T-helper 2 cell treated with Interferon-gamma antibody and Interleukin-4, amounts not matched to agents 5 μg/mL and 100 μg/mL, for 36 hours (primary cell): ENCODE data around the gene SEMA3B.
"Not testable (repeated sequence)": the region's sequence is repeated elsewhere in the genome, so short reads cannot be mapped to it uniquely, and the experiment has no call there.

Source experiments
- DNase-seq: peaks from one replicate; pipeline ENCODE4 v3.0.0; 2021; ENCODE audit warnings: low spot score
- H3K27ac Mint-ChIP-seq: one replicate; pipeline ENCODE4 v1.8.0; 2021; ENCODE audit warnings: mild to moderate bottlenecking, mixed read lengths
- H3K27me3 Mint-ChIP-seq: one replicate; pipeline ENCODE4 v1.8.0; 2021; ENCODE audit warnings: low read depth, mixed read lengths
- H3K36me3 Mint-ChIP-seq: one replicate; pipeline ENCODE4 v1.8.0; 2021; ENCODE audit warnings: low read depth, mixed read lengths
- H3K4me1 Mint-ChIP-seq: one replicate; pipeline ENCODE4 v1.8.0; 2021; ENCODE audit warnings: low read depth, mixed read lengths
- H3K4me3 Mint-ChIP-seq: one replicate; pipeline ENCODE4 v1.8.0; 2022; ENCODE audit warnings: mild to moderate bottlenecking, moderate library complexity, mixed read lengths
- H3K9me3 Mint-ChIP-seq: one replicate; pipeline ENCODE4 v1.8.0; 2021; ENCODE audit warnings: mixed read lengths

The SEMA3B gene

DNA sequence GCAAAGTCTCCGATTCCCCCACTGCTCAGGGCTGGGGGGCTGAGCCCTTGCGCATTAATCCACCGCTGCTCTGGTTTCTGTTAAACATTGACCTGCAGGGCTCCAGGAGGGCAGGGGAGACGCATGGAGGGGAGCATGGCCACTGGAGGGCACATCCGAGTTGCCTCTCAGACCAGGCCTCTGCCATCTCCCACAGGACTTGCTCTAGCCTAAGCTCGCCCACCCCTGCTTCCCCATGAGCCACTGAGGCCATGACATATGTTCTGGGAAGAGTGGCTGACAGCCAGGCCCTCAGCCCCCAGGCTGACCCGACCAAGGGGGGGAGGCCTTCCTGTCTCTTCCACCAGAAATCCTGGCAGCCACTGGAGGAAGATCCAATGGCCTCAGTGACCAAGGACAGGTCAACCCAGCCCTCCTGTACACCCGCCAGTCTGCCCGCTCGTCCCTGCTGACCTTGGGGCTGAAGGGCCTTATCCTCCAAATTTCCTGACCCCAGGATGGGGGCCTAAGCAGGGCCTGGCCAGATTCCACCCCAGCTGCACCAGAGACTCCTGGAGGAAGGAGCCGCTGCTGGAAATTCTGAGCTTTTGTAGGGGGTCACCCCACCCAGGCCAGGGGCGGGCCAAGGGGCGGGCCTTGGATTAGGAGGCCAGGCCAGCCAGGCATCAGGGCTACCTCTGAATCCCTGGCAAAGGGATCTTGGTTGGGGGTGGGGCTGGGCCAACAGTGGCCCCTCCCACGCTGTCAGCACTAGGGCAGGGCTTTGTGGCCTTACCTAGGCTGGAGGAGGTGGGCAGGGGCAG is 34.3 kb downstream of the SEMA3B start, which contains the start of gene HYAL1:
TSS of gene HYAL1 (minus strand) at position 562 of the 803 bp plus-strand sequence. CDS start 618 bp downstream, outside the sequence.
- H3K27ac Mint-ChIP-seq, result peak within 1 kb of the TSS; percentile 10
- no peak for DNase-seq
- no peaks in the 10 kb centered on the region for H3K27me3 Mint-ChIP-seq
- H3K4me3 Mint-ChIP-seq, result no peak within 1 kb of the TSS
- H3K36me3 Mint-ChIP-seq, result no peaks in the 10 kb centered on the region
- H3K9me3 Mint-ChIP-seq, result no peaks in the 10 kb centered on the region
- peaks cover 14% of the 10 kb centered on the region for H3K4me1 Mint-ChIP-seq

DNA sequence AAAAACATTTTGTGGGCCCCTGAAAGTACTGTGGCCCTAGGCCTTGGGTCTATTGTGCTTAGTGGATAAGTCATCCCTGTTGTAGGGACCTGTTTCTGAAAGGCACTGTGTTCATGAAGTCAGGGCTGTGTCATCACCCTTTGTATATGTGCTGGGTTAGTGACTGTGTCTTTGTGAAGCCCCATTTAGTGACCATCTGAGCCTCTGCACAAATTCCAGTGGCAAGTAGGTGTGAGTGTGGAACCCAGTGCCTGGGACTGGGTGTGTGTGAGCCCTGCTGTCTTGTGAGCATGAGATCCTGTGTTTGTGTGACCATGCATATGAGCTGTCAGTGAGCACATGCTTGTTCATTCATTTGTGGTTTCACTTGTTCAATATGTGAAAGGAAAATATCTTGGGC is 35.7 kb downstream of the SEMA3B start:
- no peaks in the 10 kb centered on the region for H3K36me3 Mint-ChIP-seq
- H3K27me3 Mint-ChIP-seq, result no peaks in the 10 kb centered on the region
- no peak overlapping the region for H3K4me3 Mint-ChIP-seq
- H3K4me1 Mint-ChIP-seq, result peaks cover 13% of the 10 kb centered on the region
- no peak overlapping the region for H3K27ac Mint-ChIP-seq
- peaks cover 2% of the 10 kb centered on the region for H3K9me3 Mint-ChIP-seq
- no peak for DNase-seq

DNA sequence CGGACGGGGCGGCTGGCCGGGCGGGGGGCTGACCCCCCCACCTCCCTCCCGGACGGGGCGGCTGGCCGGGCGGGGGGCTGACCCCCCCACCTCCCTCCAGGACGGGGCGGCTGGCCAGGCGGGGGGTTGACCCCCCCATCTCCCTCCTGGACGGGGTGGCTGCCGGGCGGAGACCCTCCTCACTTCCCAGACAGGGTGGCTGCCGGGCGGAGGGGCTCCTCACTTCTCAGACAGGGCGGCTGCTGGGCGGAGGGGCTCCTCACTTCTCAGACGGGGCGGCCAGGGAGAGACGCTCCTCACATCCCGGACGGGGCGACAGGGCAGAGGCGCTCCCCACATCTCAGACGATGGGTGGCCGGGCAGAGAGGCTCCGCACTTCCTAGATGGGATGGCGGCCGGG is 43.1 kb downstream of the SEMA3B start:
- peaks cover 11% of the 10 kb centered on the region for H3K4me1 Mint-ChIP-seq
- H3K27ac Mint-ChIP-seq, DNase-seq, H3K4me3 Mint-ChIP-seq, H3K36me3 Mint-ChIP-seq, H3K9me3 Mint-ChIP-seq, H3K27me3 Mint-ChIP-seq: not testable (repeated sequence)

DNA sequence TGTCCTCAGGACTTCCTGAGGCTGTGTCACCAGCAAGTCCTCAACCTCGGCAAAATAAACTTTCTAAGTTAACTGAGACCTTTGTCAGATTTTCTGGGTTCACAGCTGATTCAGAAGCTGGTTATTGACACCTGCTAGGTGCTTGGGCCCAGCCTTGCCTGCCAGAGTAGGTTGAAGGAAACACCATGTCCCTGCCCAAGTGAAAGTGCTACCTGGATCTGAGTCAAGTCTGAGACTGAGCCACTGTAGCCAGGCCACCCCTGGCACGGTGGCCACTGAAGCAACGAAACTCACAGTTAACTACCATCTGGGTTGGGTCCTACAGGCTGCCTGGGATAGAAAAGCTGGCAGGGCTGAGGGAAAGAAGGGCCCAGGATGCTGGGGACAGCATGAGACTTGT is 45.4 kb downstream of the SEMA3B start:
- no peak for DNase-seq
- Mint-ChIP-seq H3K27ac (no peak overlapping the region), H3K27me3 (no peaks in the 10 kb centered on the region), H3K4me3 (no peak overlapping the region), H3K36me3 (peaks cover 7% of the 10 kb centered on the region), H3K9me3 (peaks cover 6% of the 10 kb centered on the region), H3K4me1 (peaks cover 18% of the 10 kb centered on the region)

DNA sequence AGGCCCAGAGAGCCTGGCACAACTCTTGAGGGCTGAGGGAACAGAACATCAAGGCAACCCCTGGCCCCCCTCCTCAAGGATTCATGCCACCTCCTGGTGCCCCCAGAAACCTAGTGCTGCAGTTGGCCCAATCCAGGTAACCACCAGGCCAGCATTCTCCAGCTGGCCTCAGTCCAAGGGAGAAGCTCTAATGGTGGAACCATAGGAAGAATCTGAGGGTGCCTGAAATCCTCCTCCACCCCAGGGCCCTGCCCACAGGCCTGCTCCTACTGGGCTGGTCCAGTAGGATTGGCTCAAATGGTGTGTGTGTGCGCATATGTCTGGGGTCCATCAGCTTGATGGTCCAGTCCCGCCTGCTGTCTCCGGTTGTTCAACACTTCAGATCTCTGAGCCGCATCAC is 45.9 kb downstream of the SEMA3B start:
- no peak overlapping the region for H3K27ac Mint-ChIP-seq
- peaks cover 20% of the 10 kb centered on the region for H3K4me1 Mint-ChIP-seq
- H3K36me3 Mint-ChIP-seq, result peaks cover 5% of the 10 kb centered on the region
- H3K27me3 Mint-ChIP-seq, result no peaks in the 10 kb centered on the region
- H3K9me3 Mint-ChIP-seq, result peaks cover 2% of the 10 kb centered on the region
- no peak for DNase-seq
- no peak overlapping the region for H3K4me3 Mint-ChIP-seq

DNA sequence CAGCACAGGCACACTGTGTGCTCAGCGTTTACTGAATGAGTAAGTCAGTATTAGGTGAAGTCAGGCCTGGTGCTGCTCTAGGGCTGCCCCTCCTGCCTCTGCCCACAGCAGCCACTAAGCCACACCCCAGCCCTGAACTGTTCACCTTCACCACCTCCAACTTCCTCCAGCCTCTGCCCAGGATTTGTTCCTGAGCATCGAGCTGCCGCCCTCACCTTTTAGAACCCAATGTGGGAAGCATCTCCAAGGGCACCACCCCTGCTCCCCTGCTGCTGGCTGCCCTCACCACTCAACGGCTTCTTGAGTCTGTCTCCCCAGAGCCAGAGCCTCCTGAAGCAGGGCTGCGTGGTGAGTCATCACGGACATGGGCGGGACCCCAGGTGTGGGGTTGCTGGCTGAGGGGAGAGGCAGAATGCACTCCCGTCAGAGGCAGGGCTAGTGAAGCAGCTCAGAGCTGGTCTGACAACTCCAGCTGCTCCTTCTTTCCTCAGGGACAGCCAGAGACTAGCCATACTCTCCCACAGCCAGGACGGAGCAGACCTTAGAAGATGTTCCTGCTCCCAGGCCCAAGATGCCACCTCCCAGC is 47.8 kb downstream of the SEMA3B start:
- DNase-seq, result no peak
- Mint-ChIP-seq H3K9me3 (no peaks in the 10 kb centered on the region), H3K4me1 (peaks cover 26% of the 10 kb centered on the region), H3K27me3 (no peaks in the 10 kb centered on the region), H3K36me3 (peaks cover 4% of the 10 kb centered on the region), H3K27ac (peak overlapping the region; percentile 83), H3K4me3 (peak overlapping the region; percentile 54)

DNA sequence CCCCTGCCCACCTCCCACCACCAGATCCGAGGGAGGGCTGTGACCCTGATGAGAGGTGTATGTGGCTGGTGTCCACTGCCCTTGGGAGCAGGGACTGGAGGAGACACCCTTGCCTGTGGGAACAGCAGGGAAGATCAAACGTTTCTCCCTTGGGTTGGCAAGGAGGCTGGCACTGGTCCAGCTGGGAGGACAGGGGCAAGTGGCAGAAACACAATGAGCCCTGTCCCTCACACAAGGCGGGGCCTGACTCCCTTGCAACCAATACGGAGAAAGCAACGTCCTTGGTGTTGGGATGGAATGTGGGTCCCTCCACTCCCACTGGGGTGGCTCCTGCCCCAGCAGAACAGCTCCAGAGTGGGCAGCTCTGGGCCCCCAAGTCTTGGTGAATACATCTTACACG is 48.4 kb downstream of the SEMA3B start:
- Mint-ChIP-seq H3K36me3 (peaks cover 4% of the 10 kb centered on the region), H3K4me3 (no peak overlapping the region), H3K27ac (no peak overlapping the region)

DNA sequence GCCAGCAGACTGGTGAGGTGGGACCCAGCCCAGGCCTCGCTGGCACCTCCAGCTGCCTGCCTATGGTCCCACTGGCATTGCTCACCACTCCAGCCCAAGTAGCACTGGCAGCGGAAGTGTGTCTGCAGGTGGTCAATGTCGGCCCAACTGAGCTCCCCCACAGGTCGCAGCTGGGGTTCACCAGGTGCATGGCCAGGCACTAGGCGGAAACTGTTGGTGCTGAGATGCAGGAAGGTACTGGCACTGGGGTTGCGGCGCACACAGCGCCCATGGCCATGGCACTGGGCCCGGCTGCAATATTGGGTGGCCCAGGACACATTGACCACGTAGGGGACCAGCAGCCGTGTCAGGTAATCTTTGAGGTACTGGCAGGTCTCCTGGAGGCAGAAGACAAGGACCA is 49.2 kb downstream of the SEMA3B start:
- H3K4me3 Mint-ChIP-seq, result no peak overlapping the region
- peaks cover 4% of the 10 kb centered on the region for H3K36me3 Mint-ChIP-seq
- peaks cover 26% of the 10 kb centered on the region for H3K4me1 Mint-ChIP-seq
- H3K27ac Mint-ChIP-seq, result no peak overlapping the region
- no peaks in the 10 kb centered on the region for H3K9me3 Mint-ChIP-seq
- no peaks in the 10 kb centered on the region for H3K27me3 Mint-ChIP-seq
- no peak for DNase-seq

More for the DNA sequence above, 48.4 kb downstream of the SEMA3B start:
- Mint-ChIP-seq H3K4me1 (peaks cover 26% of the 10 kb centered on the region), H3K27me3 (no peaks in the 10 kb centered on the region), H3K9me3 (no peaks in the 10 kb centered on the region)
- DNase-seq, result no peak

DNA sequence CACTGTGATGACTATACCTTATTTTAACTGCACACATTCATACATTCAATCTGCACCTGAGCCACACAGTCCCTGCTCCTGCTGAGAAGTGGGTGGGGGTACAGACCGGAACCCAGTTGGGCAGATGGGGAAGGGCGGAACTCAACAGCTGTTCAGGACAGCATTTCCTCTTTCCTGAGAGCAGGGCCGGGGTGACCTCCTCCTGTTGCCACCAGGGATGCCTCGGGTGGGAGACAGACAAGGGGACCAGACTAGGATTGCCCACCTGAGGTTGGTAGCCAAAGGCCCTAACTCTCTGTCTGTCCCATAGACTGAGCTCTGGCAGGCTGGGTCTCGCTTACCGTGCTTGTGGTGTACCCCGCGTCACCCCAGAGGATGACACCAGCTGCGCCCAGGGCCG is 49.7 kb downstream of the SEMA3B start:
- Mint-ChIP-seq H3K27ac (no peak overlapping the region), H3K4me1 (peaks cover 26% of the 10 kb centered on the region), H3K27me3 (no peaks in the 10 kb centered on the region), H3K36me3 (peaks cover 4% of the 10 kb centered on the region), H3K9me3 (no peaks in the 10 kb centered on the region), H3K4me3 (no peak overlapping the region)
- no peak for DNase-seq

DNA sequence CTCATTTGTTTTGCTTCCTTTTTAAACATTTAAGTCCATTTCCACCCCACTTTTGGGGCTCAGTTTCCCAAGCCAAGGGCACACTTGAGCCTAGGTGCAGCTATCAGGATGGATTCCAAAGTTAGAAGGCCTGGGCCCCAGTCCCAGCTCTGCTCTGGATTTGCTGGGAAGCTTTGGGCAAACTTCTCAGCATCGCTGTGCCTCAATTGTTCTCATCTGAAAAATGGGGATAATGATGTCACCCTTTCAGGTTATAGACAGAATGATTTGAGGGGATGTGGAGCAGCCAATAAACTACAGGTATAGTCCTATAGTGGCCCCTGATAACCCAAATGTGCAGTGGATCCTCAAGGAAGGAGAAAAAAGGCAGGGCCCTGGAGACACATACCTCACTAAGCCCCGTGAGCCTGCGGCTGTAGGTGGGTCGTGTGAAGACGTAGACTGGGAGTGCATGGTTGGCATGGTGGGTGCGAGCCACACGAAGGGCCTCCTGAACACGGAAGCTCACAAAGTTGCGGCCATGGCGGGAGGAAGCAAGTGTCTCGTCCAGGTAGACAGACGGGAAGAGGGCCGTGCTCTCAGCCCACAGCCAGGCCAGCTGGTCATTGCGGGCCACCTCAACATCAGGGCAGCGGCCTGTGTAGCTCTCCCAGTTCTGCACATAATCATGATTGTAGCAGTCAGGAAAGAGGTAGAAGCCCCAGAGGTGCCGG is 50.4 kb downstream of the SEMA3B start:
- Mint-ChIP-seq H3K36me3 (peaks cover 4% of the 10 kb centered on the region), H3K4me1 (peaks cover 25% of the 10 kb centered on the region), H3K4me3 (peak overlapping the region; percentile 42), H3K27ac (no peak overlapping the region), H3K27me3 (no peaks in the 10 kb centered on the region), H3K9me3 (no peaks in the 10 kb centered on the region)
- DNase-seq, result no peak

DNA sequence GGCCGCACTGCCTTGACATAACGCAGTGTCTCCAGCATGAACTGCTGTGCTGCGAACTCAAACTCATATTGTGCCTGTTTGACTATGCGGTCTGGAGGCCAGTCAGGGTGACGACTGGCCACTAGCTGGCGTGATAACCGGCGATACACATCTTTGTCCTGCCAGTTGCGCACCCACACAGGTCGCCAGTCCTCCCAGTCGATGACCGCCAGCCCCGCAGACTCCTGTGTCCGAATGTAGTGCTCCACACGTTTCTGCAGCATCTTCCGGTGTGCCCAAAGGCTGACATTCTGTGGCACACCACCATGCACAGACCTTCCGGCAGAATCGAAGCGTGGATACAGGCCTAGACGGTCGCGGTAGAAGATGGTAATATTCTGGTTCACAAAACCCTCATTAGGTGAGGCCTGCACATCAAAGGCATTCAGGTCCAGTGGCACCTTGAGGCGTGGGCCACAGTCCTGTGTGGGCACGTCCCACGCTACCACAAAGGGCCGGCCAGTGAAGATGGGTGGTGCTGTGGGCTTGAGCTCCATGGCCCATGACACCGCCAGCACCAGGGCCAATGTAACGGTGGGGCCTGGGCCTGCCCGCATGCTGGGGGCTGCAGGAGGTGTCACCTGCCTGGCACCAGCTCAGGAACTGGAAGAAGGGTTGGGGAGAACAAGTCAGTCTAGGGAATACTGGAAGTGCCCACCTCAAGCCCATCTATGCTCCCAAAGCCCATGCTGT is 51.1 kb downstream of the SEMA3B start:
- peak overlapping the region; percentile 92 for H3K4me3 Mint-ChIP-seq
- no peaks in the 10 kb centered on the region for H3K27me3 Mint-ChIP-seq
- no peak for DNase-seq
- peaks cover 6% of the 10 kb centered on the region for H3K36me3 Mint-ChIP-seq
- no peak overlapping the region for H3K27ac Mint-ChIP-seq
- H3K4me1 Mint-ChIP-seq, result peaks cover 25% of the 10 kb centered on the region
- no peaks in the 10 kb centered on the region for H3K9me3 Mint-ChIP-seq

DNA sequence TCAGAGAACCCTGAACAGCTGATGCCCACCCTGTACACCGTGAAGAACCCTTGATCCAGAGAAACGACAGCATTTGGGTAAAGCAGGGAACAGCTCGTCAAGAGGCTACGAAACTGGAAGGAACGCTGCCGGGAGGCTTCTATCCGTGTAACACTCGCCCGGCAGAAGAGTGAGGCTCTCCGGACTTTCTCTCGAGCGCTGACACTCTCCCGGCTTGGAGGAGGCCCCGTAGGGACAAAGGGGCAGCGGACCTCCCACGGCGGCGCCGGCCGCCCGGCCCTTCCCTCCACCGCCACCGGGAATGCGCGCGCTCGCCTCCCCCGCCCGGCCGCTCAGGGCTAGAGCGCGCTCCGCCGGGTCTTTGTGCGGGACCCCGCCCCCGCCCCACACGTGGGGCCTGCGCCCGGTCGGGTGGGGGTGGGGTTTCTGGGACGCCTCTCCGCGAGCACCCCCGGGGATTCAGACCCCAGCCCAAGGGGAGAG is 51.9 kb downstream of the SEMA3B start:
- Mint-ChIP-seq H3K9me3 (no peaks in the 10 kb centered on the region), H3K4me3 (peak overlapping the region; percentile 92), H3K27ac (peak overlapping the region; percentile 84), H3K36me3 (peaks cover 6% of the 10 kb centered on the region), H3K27me3 (no peaks in the 10 kb centered on the region), H3K4me1 (peaks cover 25% of the 10 kb centered on the region)
- peak; percentile 78 for DNase-seq

DNA sequence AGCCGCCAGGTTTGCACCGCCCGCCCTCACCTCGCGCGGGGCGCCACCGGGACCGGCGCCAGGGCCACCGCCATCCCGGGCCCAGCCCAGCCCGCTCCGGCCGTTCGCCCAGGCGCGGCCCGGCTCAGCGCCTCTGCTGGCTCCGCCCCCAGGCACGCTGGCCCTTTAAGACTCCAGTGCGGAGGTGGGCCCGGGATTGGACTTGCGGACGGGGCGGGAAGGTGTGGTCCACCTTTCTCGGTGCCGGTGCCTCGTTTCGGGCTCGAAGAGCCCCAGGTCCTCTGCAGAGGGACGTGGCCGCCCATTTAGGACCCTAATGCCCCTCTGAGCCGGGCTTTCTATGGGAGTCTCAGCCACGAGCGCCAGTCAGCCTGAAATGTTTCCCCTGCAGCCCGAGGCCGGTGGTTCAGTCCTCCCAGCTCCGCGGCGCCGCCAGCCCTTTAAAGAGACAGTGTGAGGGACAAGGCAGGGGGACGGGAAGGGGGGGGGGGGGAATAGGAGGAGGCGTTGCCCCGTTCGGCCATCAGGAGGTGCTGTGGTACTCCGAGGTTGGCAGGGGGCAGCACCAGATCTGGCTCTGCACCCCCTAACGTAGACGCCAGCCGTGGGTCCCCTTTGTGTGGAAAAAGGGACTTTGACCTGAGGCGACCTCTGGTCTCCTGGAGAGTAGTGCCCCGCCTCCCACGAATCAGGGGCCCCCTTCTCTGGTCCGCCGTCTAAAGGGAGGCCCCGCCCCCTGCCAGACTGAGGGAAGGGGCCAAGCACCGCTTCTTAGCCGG is 52.6 kb downstream of the SEMA3B start:
- peaks cover 3% of the 10 kb centered on the region for H3K36me3 Mint-ChIP-seq

More for the DNA sequence above, 52.6 kb downstream of the SEMA3B start:
- Mint-ChIP-seq H3K4me1 (peaks cover 21% of the 10 kb centered on the region), H3K27me3 (no peaks in the 10 kb centered on the region), H3K9me3 (no peaks in the 10 kb centered on the region), H3K27ac (peak overlapping the region; percentile 92), H3K4me3 (peak overlapping the region; percentile 82)
- DNase-seq, result peak; percentile 88
